Measurements from ENCODE around the gene TGFB1I1.
"Not testable (repeated sequence)": the region's sequence is repeated elsewhere in the genome, so short reads cannot be mapped to it uniquely, and the experiment has no call there.

Gene TGFB1I1

DNA sequence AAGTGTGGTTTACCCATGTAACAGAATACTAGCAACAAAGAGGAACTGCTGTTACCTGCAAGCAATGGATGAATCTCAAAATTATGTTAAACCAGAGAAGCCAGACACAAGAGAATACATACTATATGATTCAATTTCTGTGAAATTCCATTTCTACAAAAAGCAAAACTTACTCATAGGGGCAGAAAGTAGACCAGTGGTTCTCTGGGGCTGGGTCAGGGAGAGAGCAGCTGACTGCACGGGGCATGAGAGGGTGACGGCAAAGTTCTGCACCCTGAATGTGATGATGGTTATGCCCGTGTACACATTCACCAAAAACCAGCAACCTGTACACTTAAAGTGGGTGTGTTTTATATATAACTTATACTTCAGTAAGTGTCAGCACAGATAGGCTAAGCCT lies 32.4 kb upstream of the TGFB1I1 start:
- no peak for DNase-seq (ENCODE audit: insufficient read length, low spot score)
- no peak for TF ChIP-seq CTCF (IDR thresholded peaks at IDR 0.05; ENCODE audit: insufficient read depth, missing control alignments)
- no peak for FAIRE-seq

- DNase-seq (ENCODE audit: insufficient read length, low spot score) (no peak), FAIRE-seq (no peak)
- no peak for TF ChIP-seq CTCF (IDR thresholded peaks at IDR 0.05; ENCODE audit: insufficient read depth, missing control alignments)
These were observed 31.3 kb upstream of the TGFB1I1 start for GRCh38 chr16:31440516-31441184.

GRCh38 chr16:31441956-31442355 lies 30.0 kb upstream of the TGFB1I1 start:
- DNase-seq (ENCODE audit: insufficient read length, low spot score) (no peak), FAIRE-seq (no peak)
- no peak for TF ChIP-seq CTCF (IDR thresholded peaks at IDR 0.05; ENCODE audit: insufficient read depth, missing control alignments)

DNA sequence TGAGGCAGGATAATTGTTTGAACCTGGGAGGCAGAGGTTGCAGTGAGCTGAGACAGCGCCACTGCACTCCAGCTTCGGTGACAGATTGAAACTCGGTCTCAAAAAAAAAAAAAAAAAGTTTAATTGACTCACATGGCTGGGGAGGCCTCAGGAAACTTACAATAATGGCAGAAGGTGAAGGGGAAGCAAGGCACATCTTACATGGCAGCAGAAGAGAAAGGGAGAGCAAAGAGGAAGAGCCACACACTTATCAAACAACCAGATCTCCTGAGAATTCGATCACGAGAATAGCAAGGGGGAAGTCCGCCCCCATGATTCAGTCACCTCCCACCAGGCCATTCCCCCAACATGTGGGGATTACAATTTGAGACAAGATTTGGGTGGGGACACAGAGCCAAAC lies 26.0 kb upstream of the TGFB1I1 start:
- not testable (repeated sequence) for DNase-seq (ENCODE audit: insufficient read length, low spot score); FAIRE-seq

DNA sequence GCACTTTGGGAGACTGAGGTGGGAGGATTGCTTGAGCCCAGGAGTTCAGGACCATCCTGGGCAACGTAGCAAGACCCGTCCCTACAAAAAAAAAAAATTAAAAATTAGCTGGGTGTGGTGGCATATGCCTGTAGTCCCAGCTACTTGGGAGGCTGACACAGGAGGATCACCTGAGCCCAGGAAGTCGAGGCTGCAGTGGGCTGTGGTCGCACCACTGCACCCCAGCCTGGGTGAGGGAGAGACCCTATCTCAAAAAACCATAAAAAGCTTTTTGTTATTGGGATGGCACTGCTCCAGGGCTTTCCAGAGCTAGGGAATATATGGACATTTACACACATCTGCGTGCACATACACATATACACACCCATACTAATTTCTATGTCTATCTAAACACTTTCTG lies 20.8 kb upstream of the TGFB1I1 start:
- TF ChIP-seq CTCF (IDR thresholded peaks at IDR 0.05; ENCODE audit: insufficient read depth, missing control alignments), result no peak
- DNase-seq (ENCODE audit: insufficient read length, low spot score) (no peak), FAIRE-seq (no peak)

- peak; percentile 43 for TF ChIP-seq CTCF (IDR thresholded peaks at IDR 0.05; ENCODE audit: insufficient read depth, missing control alignments)
- FAIRE-seq (no peak), DNase-seq (ENCODE audit: insufficient read length, low spot score) (no peak)
These were observed 20.1 kb upstream of the TGFB1I1 start for GRCh38 chr16:31451681-31452351.

DNA sequence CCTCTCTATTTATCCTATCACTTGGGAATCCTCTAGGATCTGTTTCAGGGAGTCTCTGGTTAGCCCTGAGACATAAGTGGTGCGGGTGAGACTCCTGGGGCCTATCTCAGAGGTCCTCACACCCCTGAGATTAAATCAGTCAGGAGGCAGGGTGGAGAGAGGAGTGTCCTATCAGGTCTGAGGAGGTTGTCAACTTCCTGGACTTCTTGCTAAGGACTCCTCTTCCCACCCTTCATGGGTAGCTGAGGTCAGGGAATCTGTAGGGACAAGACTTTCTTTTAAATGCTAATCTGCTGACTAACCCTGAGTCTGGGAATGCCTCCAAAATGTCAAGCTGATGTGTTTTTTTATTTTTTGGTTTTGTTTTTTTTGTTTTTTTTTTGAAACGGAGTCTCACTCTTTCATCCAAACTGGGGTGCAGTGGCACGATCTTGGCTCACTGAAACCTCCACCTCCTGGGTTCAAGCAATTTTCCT lies 19.3 kb upstream of the TGFB1I1 start:
- FAIRE-seq (no peak), DNase-seq (ENCODE audit: insufficient read length, low spot score) (no peak)
- TF ChIP-seq CTCF (IDR thresholded peaks at IDR 0.05; ENCODE audit: insufficient read depth, missing control alignments), result no peak
